Colon (tissue), 2 donors: ENCODE results near the gene GMEB2.
"Not testable (repeated sequence)": the region's sequence is repeated elsewhere in the genome, so short reads cannot be mapped to it uniquely, and the experiment has no call there.

ENCODE experiments used
- FAIRE-seq: peaks from 2 replicates; lab custom pipeline; 2012; peaks lifted over from hg19 to GRCh38; lab: Jason Lieb, UNC
- donor health status: control.
- donor health status: control.

The GMEB2 gene

DNA sequence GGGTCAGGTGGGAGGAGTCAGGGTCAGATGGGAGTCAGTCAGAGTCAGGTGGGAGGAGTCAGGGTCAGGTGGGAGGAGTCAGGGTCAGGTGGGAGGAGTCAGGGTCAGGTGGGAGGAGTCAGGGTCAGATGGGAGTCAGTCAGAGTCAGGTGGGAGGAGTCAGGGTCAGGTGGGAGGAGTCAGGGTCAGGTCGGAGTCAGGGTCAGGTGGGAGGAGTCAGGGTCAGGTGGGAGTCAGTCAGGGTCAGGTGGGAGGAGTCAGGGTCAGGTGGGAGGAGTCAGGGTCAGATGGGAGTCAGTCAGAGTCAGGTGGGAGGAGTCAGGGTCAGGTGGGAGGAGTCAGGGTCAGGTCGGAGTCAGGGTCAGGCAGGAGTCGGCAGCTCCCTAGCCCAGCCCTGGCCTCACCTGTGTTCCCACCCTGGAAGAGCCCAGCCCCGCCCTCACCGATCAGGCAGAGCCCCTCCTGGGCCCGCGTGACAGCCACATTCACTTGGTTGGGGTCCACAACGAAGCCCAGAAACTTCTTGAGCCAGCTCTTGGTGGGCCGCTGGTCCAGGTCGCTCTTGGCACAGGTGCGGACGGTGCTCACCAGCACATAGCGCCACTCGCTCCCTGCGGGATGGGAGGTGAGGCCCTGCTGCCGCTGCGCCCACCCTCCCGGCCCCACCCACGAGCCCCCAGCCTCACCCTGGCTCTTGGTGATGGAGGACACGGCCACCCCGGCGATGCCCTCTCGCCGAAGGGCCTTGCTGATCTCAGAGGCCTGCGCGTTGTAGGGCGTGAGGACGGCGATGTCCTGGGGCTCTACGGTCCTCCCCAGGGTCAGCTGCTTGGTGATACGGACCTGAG lies 67.2 kb downstream of the GMEB2 start:
- not testable (repeated sequence) for FAIRE-seq

DNA sequence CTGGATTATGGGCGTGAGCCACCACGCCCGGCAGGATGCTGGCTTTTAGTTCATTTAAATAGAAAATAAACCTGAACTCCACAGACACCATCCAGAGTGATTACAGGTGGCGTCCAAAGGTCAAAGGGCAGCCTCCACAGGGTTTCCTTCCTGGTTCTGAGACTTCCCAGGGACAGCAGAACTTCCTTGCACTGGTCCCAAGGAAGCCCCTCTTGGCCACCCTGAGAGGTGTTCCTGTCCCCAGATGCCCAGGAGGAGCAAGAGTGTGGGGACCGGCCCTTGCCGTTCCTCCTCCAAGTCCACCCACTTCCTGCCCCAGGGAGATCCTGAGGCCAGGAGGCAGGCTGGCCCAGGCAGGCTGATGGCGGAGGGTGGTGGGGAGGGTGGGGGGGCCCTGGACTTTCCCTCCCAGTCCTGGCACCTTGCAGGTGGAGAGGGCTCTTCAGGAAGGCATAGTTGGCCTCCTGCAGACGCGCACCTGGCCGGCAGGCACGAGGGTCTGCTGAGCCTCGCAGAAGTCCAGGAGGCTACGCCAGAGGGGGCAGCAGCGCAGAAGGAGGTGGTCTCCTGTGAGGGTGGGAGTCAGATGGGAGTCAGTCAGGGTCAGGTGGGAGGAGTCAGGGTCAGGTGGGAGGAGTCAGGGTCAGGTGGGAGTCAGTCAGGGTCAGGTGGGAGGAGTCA lies 68.0 kb downstream of the GMEB2 start:
- no peak for FAIRE-seq

DNA sequence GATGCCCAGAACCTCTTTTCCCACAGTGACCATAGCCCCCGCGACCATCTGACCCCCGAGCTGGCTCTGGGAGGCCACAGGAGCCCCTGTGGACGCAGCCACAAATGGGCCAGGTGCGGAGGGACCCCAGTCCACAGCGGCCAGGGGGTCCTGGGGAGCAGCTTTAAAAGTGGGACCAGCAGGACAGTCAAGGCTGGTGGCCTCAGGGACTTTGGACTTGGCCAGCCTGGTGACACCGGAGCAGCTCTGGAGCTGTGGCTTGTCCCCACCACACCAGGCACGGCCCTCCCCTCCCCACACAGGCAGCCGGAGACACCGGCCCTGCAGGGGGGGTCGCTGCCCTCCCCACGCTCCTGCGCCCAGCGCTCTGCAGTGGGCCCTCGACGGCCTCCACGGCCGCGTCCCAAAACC lies 69.4 kb downstream of the GMEB2 start:
- FAIRE-seq, result no peak

DNA sequence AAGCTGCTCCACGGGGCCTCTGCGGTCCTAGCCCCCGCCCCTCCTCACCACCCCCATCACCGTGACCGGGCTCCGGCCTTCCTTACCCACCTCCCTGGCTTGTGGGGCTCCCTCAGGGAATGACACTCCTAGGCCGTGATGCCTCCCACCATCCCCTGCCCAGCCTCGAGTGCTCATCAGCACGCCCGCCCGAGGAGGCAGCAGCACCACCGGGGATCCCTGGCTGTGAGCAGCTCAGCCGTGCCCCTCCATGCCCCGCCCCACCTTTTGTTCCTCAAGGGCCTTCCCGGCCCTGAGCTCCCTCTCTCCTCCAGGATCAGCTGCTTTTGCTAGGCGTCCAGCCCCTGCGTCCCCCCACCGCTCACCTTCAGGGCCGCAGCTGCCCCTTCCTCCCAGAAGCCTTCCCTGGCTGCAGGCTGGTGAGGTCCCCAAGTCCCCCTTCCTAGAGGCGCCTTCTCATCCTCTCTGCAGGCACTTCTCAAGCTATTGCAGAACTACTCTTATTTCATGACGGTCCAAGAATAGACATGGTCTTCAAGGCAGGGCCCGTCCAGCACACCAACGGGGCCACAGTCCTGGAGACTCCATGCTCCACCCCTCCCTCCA lies 69.9 kb downstream of the GMEB2 start:
- no peak for FAIRE-seq

DNA sequence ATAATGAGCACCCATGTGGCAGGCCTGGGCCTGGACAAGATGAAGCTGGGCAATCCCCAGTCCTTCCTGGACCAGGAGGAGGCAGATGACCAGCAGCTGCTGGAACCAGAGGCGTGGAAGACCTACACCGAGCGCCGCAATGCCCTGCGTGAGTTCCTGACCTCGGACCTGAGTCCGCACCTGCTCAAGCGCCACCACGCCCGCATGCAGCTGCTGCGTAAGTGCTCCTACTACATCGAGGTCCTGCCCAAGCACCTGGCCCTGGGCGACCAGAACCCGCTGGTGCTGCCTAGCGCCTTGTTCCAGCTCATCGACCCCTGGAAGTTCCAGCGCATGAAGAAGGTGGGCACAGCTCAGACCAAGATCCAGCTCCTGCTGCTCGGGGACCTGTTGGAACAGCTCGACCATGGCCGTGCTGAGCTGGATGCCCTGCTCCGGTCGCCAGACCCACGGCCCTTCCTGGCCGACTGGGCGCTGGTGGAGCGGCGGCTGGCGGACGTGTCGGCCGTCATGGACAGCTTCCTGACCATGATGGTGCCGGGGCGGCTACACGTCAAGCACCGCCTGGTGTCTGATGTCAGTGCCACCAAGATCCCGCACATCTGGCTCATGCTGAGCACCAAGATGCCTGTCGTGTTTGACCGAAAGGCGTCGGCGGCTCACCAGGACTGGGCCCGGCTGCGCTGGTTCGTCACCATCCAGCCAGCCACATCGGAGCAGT lies 71.1 kb downstream of the GMEB2 start:
- no peak for FAIRE-seq

DNA sequence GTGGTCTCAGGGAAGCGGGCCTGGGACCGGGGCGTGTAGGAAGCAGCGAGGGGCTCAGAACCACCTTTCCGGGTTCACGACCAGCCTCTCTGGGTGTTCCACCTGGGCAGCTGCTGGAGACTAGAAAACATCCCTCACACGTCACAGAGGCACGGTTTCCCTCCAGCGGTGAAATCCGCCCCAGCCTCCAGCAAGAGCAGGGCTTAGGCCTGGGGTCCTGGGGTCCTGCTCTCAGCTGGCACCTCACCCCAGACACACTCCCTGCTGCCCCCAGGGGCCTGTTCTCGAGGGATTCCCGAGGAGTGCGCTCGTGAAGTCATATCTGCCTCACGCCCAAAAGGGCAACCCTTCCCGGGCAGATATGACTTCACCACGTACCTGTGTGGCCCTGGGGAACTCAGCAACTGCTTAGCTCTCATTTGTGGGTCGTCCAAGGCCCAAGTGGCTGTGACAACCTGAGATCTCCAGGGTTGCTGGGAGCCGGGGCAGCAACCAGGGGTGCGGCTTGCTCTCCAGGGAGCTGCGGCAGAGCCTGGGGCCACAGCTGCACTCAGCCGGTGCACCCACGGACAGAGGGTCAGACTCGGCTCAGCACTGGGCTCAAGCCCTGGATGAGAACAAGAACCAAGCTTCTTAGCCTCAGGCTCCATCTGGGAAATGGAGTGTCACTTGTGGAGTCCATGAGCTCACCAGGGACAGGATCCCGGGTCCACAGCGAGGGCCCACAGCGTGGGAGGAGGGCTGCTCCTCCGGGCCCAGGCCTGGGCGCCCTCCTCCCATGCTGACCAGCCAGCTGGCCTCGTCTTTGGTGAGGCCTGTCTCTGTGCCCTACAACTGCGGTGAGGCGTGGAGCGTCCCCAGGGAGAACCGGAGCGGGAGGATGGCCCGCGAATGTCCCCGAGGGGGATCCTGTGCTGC lies 72.3 kb downstream of the GMEB2 start:
- FAIRE-seq, result no peak

DNA sequence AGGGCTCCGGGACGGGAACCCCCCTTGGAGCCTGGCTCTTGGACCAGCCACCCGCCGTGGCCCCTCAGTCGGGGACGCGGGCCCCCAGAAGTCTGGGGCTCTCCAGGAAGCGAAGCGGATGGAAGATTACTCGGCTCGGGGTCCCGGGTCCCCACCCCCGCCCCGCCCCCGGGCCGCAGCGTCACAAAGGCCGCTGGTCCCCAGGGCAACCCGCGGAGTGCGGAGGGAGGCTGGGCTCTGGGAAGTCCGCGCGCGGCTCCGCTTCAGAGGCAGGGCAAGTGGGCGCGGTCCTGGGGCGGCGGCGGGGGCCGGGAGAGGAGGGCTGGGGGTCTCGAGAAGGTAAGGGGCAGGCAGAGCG lies 73.0 kb downstream of the GMEB2 start, which contains the start of gene FNDC11:
FNDC11 (plus strand) TSS at position 227 of the 358 bp plus-strand sequence. CDS start 1,505 bp downstream, outside the sequence.
- FAIRE-seq, result no peak

DNA sequence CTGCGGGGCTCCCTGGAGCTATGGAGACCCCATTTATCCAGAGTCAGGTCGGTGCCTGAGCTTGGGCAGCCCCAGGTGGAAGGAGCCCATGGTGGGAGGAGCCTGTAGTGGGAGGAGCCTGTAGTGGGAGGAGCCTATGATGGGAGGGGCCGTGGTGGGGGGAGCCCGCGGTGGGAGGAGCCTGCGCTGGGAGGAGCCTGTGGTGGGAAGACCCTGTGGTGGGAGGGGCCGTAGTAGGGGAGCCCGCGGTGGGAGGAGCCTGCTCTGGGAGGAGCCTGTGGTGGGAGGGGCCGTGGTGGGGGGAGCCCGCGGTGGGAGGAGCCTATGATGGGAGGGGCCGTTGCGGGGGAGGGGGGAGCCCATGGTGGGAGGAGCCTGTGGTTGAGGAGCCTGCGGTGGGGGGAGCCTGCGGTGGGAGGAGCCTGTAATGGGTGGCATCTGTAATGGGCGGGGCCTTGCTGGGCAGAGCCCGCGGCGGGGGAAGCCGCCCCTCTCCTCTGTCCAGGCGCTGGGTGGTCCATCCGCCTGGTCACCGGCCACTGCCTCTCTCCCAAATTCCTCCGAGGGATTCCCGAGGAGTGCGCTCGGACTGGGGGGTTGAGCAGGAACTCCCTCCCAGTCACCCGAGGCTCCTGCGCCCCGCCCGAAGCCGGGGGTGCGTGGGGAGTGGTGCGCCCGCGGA lies 73.5 kb downstream of the GMEB2 start:
- no peak for FAIRE-seq

DNA sequence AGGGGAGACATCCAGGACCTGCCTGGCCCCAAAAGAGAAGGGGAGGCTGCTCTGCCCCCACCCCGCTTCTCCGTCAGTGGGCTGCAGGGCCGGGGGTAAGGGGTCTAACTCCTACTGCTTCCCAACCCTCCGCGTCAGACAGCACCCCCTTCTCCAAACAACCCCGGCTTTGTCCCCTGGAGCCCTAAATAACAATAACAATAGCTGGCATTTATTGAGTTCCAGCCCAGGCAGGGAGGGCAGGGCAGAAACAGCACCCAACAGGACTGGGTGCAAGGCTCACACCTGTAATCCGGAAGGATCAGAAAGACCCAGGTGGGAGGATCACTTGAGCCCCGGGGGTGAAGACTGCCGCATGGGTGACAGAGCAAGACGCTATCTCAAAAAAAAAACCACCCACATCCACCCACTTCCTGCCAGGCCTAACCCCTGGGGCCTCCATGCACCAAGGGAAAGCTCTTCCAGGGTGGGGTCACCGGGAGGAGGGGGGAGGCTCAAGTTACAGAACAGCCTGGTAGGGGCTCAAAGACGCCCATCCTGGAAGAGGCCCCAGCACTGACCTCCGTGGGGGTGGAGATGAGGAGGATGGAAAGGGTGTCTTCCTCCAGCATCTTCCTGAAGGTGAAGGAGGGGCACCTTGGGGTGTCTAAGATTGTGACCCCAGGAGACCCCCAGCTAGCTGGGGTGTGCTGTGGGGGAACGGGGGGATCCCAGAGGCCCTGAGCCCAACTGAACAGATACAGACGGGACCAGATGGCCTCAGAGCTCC lies 74.2 kb downstream of the GMEB2 start:
- FAIRE-seq, result no peak

DNA sequence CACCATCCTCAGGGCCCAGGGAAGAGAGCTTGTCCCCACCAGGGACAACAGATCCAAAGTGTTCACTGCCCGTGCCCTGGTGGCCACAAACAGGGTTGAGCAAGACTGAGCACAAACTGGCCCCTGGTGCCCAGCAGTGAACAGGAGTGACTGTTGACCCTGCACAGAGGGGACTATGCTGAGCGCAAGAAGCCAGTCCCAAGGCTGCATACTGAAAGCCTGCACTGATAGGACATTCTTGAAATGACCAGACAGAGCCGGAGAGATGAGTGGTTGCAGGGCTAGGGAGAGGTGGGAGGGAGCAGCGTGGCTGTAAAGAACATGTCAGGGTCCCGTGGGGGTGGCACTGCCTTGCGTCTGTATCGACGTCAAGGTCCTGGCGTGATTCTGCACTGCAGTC lies 75.8 kb downstream of the GMEB2 start:
- FAIRE-seq, result no peak

DNA sequence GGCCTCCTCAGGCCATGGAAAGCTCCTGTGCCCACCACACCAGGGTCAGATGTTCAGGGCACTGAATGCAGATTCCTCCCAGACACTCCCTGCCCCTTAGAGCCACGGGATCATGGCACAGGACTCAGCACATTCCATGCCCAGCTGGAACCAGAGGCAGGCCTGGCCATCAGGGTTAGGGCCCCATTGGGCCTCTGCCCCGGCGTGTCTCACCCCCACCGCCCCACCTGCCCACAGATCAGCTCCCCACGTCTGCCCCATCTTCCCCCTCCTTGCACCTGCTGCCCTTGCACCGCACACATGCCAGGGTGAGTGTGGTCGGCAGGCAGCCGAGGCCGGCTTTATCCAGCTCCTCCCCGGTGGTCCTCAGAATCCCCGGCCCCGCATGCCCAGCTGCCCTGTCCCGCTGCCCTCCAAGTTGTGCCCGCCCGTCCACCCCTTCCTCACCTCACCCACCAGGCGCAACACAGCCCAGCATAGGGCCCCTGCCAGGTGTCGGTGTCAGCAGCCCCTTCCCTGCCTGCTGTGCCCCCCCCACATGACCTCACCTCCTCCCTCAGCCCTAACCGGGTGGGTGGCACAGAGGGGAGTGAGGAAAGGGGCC lies 77.1 kb downstream of the GMEB2 start:
- no peak for FAIRE-seq

DNA sequence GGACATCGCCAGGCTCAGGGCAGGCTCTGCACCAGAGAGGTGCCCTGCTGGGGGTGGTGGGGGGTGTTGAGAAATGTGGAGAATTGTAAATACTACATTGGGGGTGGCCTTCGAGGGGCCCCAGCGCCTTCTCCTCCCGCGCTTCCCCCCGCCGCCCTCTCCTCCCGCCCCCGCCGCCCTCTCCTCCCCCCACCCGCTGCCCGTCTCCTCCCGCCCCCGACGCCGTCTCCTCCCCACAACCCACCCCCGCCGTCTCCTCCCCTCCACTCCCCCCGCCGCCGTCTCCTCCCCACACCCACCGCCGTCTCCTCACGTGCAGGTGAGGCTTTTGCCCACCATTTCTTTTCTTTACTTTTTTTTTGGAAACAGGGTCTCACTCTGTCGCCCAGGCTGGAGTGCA lies 77.9 kb downstream of the GMEB2 start:
- no peak for FAIRE-seq

DNA sequence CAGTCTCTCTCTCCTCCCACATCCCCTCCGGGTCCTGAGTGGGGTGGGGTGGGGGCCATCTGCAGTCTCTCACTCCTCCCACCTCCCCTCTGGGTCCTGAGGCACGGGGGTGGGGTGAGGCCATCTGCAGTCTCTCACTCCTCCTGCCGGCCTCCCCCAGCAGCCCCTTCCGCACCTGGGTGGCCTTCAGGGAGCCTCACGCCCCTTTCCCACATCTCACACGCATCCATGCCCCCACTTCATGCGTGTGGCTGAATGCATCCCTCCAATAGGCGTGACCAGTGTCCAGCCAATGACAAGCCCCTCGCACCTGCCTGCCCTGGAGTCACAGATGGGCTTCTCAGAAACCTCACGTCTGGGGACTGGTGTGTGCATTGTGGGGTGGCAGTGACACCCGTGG lies 78.4 kb downstream of the GMEB2 start:
- FAIRE-seq, result no peak

DNA sequence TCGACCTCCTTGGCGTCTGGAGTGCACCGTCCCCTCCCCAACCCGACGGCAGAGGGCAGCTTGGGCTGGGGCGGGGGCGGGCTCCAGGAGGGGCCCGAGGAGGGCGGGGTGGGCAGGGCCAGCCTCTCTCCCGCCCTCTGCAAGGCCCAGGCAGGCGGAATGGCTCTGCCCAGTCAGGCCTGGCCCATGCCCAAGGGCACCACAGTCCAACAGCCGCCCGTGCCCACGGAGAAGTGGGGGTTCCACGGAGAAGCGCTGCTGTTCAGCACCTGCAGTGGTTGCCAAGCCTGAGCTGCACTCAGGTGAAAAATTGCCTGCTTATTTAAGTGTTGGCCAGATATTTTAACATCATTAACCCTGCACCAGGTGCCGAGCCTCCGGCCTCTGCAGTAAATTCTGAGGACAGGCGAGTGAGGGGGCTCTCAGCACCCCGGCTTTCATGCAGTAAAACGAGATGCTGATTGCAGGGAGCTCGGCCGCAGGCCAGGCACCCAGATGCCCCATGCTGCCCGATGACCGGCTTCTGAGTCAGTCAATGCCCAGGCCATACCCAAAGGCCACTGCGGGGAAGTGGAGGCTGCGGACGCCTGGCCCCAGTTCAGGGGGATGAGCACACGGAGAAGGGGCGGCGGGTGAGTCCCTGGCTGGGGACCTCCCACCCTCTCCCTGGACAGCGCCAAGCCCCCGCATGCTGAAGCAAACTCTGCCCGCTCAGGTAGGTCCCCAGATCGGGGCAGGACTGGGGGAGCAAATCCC lies 79.0 kb downstream of the GMEB2 start, which contains the start of gene SRMS:
SRMS (minus strand) TSS at position 25 of the 756 bp plus-strand sequence. CDS start 286 bp downstream, outside the sequence.
- no peak for FAIRE-seq

DNA sequence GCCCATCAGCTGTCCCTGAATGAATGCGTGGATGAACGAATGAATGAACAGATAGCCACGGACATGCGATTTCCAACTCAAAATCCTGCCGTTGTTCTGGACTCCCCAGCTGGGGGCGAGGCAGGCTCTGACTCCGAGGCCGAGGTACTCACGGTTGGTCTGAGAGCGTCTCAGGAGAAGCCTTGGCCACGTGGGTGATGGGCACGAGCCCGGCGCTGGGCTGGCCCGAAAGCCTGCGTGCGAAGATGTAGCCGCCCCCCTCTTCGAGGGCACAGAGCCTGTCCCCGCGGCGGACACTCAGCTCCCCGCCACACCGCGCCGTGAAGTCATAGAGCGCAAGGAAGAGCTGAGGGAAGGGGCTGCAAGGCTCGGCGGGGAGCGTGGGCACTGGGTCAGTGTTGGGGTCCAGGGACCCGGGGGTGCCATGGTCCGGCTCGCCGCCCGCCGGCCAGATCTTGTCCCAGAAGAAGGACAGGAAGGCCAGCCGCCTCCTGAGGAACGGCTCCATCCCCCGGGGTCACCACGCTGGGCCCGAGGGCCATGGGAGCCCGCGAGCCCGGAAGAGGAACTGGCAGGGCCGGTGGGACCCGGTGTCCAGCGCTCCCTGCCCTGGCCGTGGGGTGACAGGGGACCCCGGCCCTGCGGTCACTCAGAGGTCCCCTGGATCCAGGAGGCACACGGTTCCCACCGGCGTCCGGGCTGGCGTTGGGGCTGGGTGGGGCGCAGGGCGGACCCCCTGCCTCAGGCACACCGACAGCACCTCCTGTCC lies 79.8 kb downstream of the GMEB2 start:
- FAIRE-seq, result no peak

DNA sequence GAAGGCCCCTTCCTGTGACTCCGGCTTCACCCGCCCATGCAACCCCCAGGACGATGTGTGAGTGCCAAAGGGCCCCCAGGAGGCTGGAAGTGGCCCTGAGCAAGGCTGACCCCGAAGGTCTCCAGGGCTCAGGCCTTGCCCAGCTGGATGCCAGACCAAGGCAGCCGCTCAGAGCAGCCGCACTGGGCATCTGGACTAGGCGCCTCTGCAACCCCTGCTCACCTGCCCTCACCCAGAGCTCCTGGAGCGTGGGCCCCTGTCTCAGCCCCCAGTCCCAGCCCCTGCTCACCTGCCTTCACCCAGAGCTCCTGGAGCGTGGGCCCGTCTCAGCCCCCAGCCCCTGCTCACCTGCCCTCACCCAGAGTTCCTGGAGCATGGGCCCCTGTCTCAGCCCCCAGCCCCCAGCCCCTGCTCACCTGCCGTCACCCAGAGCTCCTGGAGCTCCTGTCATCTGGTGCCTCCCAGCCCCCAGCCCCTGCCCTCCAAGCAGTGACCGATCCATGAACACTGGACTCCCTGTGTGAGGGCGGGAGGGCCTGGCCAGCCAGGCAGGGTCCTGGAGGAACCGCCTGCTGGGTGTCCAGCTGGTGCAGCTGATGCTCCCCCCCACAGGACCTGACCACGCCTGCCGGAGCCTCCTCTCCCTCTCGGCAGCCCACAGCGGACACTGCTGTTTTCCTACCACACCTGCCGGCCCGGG lies 80.5 kb downstream of the GMEB2 start:
- no peak for FAIRE-seq

DNA sequence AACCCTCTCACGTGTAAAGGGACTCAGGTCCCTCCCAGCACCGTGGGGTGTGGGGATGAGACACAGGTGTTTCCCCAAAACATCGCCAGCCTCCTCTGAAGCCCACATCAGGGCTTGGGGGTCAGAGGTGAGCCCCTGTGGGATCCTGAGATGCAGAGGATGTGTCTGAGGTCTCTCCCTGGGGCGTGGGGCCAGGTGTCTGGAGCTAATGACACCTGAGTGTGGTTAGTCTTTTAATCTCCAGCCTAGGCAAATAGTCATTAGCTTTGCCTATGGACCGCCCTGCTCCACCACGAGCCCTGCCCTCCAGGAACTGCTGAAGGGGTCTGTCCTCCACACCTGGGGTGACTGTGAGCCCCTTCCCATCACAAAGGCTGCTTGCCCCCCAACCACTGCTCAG lies 81.1 kb downstream of the GMEB2 start:
- FAIRE-seq, result no peak
